Measurements from ENCODE around the gene ME3.
"Not testable (repeated sequence)": the region's sequence is repeated elsewhere in the genome, so short reads cannot be mapped to it uniquely, and the experiment has no call there.

Gene ME3

GRCh38 chr11:86580535-86580934 lies 91.9 kb downstream of the ME3 start:
- DNase-seq: no peak

- DNase-seq: peak; percentile 3
Observed at GRCh38 chr11:86579406-86579731, 93.0 kb downstream of the ME3 start.

GRCh38 chr11:86578727-86579405 lies 93.5 kb downstream of the ME3 start:
- no peak for DNase-seq

- DNase-seq: no peak
Observed at GRCh38 chr11:86577644-86578636, 94.5 kb downstream of the ME3 start.

GRCh38 chr11:86576946-86577624 lies 95.3 kb downstream of the ME3 start:
- no peak for DNase-seq

- peak; percentile 85 for DNase-seq
Observed at GRCh38 chr11:86575927-86576326, 96.5 kb downstream of the ME3 start.

- no peak for DNase-seq
Observed at GRCh38 chr11:86575208-86575855, 97.1 kb downstream of the ME3 start.

GRCh38 chr11:86574493-86575207 lies 97.8 kb downstream of the ME3 start:
- no peak for DNase-seq

GRCh38 chr11:86571273-86571948 lies 101.0 kb downstream of the ME3 start:
- DNase-seq: peak; percentile 82

- DNase-seq: no peak
Observed at GRCh38 chr11:86570451-86570850, 102.0 kb downstream of the ME3 start.

- peak; percentile 79 for DNase-seq
Observed at GRCh38 chr11:86570020-86570419, 102.4 kb downstream of the ME3 start.

GRCh38 chr11:86569109-86569508 lies 103.3 kb downstream of the ME3 start:
- DNase-seq: no peak

GRCh38 chr11:86565801-86566312 lies 106.6 kb downstream of the ME3 start:
- DNase-seq: no peak

GRCh38 chr11:86565388-86565787 lies 107.0 kb downstream of the ME3 start:
- no peak for DNase-seq

- not testable (repeated sequence) for DNase-seq
Observed at GRCh38 chr11:86562842-86563241, 109.6 kb downstream of the ME3 start.

GRCh38 chr11:86559311-86559945 lies 113.0 kb downstream of the ME3 start:
- DNase-seq: no peak

- DNase-seq: no peak
Observed at GRCh38 chr11:86558841-86559240, 113.6 kb downstream of the ME3 start.

GRCh38 chr11:86558207-86558606 lies 114.2 kb downstream of the ME3 start:
- DNase-seq: no peak

GRCh38 chr11:86555866-86556265 lies 116.5 kb downstream of the ME3 start:
- DNase-seq: no peak

- no peak for DNase-seq
Observed at GRCh38 chr11:86555401-86555800, 117.0 kb downstream of the ME3 start.

- no peak for DNase-seq
Observed at GRCh38 chr11:86553265-86553664, 119.2 kb downstream of the ME3 start.

Measured in NCI-H82 (cell line).